HepG2 (cell line): Measurements from ENCODE around the gene PLEKHB1. TPM values are rescaled to one million over a fixed set of nuclear protein-coding genes. Genes with fewer than 3 reads are reported as not detected.

Experiments
- AKNA ChIP-seq: sonication (generic); formaldehyde crosslinking; IDR thresholded peaks from 2 replicates; pipeline ENCODE4 v1.4.0; 2020; ENCODE audit warnings: missing genetic modification reagents, borderline replicate concordance
- ATF6 ChIP-seq: sonication (generic); formaldehyde crosslinking; conservative IDR thresholded peaks from 2 replicates; pipeline ENCODE4 v1.4.0; 2020; ENCODE audit warnings: missing genetic modification reagents
- HOXA9 ChIP-seq: sonication (generic); formaldehyde crosslinking; IDR thresholded peaks from 2 replicates; pipeline ENCODE4 v1.8.1; 2022; ENCODE audit warnings: missing genetic modification reagents, mild to moderate bottlenecking, moderate library complexity, borderline replicate concordance
- KDM5A ChIP-seq: fragments of 200-600 bp; sonication (generic); IDR thresholded peaks from 2 replicates; pipeline ENCODE4 v1.7.0; 2018; ENCODE audit warnings: antibody characterized with exemption, mild to moderate bottlenecking, low read length, borderline replicate concordance
- NCOA2 ChIP-seq: sonication (generic); formaldehyde crosslinking; IDR thresholded peaks from 2 replicates; pipeline ENCODE4 v1.8.0; 2022; ENCODE audit warnings: inconsistent platforms
- PRMT3 ChIP-seq: sonication (generic); formaldehyde crosslinking; IDR thresholded peaks from 2 replicates; pipeline ENCODE4 v1.8.1; 2022; ENCODE audit warnings: low read depth, mild to moderate bottlenecking, moderate library complexity, missing genetic modification reagents, borderline replicate concordance
- REPIN1 ChIP-seq: sonication (generic); formaldehyde crosslinking; IDR thresholded peaks from 2 replicates; pipeline ENCODE4 v1.8.0; 2022; ENCODE audit warnings: missing genetic modification reagents, low read depth, mild to moderate bottlenecking, borderline replicate concordance
- ZNF225 ChIP-seq: sonication (generic); formaldehyde crosslinking; IDR thresholded peaks from 2 replicates; pipeline ENCODE4 v1.4.0; 2020; ENCODE audit warnings: mild to moderate bottlenecking, missing genetic modification reagents
- ZNF292 ChIP-seq: sonication (generic); formaldehyde crosslinking; IDR thresholded peaks from 2 replicates; pipeline ENCODE4 v1.8.1; 2022; ENCODE audit warnings: mild to moderate bottlenecking, low read depth, missing genetic modification reagents, borderline replicate concordance
- ZNF503 ChIP-seq: sonication (generic); formaldehyde crosslinking; IDR thresholded peaks from 2 replicates; pipeline ENCODE4 v1.4.0; 2020; ENCODE audit warnings: missing genetic modification reagents
- ZNF772 ChIP-seq: sonication (generic); formaldehyde crosslinking; IDR thresholded peaks from 2 replicates; pipeline ENCODE4 v1.5.0; 2020; ENCODE audit warnings: mild to moderate bottlenecking, missing genetic modification reagents
- ZSCAN20 ChIP-seq: sonication (generic); formaldehyde crosslinking; IDR thresholded peaks from 2 replicates; pipeline ENCODE4 v1.4.0; 2020; ENCODE audit warnings: missing genetic modification reagents, mild to moderate bottlenecking, borderline replicate concordance
- ZSCAN29 ChIP-seq: sonication (generic); formaldehyde crosslinking; conservative IDR thresholded peaks from 2 replicates; pipeline ENCODE4 v1.4.0; 2020; ENCODE audit warnings: mild to moderate bottlenecking, missing genetic modification reagents
- polyA plus RNA-seq, 8 experiments: library from polyadenylated mRNA; depleted of rRNA in 3 of 8; stranded (reverse) in 7 of 8; unstranded in 1 of 8; fragments of >200 nt; fragmentation: Illumina TruSeq in 4 of 8; extraction: Trizol in 4 of 8; gene quantifications; 2 replicates each; pipeline versions ENCODE4 v1.2.1 to v1.2.3, GENCODE V29; 2011 to 2016; ENCODE audit warnings: low read depth in 4 of 8, missing spikeins in 1 of 8, mixed read lengths in 1 of 8; ENCODE audit not compliant: insufficient read depth in 1 of 8
- total RNA-seq, 5 experiments: library from RNA; depleted of rRNA; stranded (reverse); fragments of >200 nt; fragmentation: Illumina TruSeq; extraction: Trizol; gene quantifications; 2 replicates each; pipeline ENCODE4 v1.2.3, GENCODE V29; 2016; ENCODE audit warnings: low read depth in 1 of 5
- TF ChIP-seq, protein P1 (sequence below): IDR thresholded peaks from 2 replicates; pipeline ENCODE4 v1.6.1; 2018; ENCODE audit warnings: missing genetic modification reagents
- TF ChIP-seq, protein P2 (sequence below): sonication (generic); formaldehyde crosslinking; IDR thresholded peaks from 2 replicates; pipeline ENCODE4 v1.4.0; 2020; ENCODE audit warnings: missing genetic modification reagents

Gene PLEKHB1
- total and polyA plus RNA-seq, 2 of the 13 experiments (the other 11 are each of a cell fraction or from before 2014, with no cell fraction given) = 68.0 to 99.3 TPM

DNA sequence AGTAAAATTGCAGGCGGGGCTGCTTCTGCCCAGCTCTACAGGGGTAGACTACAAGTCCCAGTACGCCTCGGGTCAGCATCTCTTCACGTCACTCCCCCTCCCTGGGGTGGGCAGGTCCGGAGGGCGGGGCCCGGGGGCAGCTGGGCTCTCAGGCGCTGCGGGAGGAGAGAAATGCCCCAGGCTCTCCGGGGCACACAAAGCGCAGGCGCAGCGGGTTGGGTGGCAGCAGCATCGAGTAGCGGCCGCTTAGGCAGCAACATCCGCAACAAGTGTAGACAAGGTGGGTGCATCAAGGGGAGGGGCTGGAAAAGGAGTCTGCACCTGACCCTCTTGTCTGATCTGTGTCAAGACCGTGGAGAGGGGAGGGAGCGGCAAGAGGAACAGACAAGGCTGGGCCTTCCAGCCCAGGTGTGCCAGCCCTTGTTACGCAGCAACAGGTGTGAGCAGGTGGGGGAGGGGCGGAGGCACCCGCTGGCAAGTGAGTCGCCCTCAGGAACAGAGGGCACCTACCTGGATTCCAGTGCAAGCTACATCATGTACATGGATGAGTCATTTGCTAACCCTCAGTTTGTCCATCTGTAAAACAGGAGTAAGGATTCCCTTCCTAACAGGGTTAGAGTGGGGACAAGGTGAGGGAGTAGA is 1.2 kb downstream of the PLEKHB1 start (continued):
- TF ChIP-seq PRMT3 (CRISPR knock-in tag) (no peak), REPIN1 (CRISPR knock-in tag) (no peak), ZNF503 (CRISPR knock-in tag) (no peak), ZNF772 (CRISPR knock-in tag) (no peak; the same call in 1 of the 2 replicates), ZSCAN20 (CRISPR knock-in tag) (no peak), HOXA9 (CRISPR knock-in tag) (no peak), AKNA (CRISPR knock-in tag) (no peak), ZNF292 (CRISPR knock-in tag) (no peak), NCOA2 (no peak), ATF6 (CRISPR knock-in tag) (no peak), KDM5A (no peak), ZNF225 (CRISPR knock-in tag) (peak; percentile 25; the same call in 1 of the 2 replicates), ZSCAN29 (CRISPR knock-in tag) (no peak)
- TF ChIP-seq, protein P1, sequence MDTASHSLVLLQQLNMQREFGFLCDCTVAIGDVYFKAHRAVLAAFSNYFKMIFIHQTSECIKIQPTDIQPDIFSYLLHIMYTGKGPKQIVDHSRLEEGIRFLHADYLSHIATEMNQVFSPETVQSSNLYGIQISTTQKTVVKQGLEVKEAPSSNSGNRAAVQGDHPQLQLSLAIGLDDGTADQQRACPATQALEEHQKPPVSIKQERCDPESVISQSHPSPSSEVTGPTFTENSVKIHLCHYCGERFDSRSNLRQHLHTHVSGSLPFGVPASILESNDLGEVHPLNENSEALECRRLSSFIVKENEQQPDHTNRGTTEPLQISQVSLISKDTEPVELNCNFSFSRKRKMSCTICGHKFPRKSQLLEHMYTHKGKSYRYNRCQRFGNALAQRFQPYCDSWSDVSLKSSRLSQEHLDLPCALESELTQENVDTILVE (CRISPR knock-in tag) = no peak
- TF ChIP-seq, protein P2, sequence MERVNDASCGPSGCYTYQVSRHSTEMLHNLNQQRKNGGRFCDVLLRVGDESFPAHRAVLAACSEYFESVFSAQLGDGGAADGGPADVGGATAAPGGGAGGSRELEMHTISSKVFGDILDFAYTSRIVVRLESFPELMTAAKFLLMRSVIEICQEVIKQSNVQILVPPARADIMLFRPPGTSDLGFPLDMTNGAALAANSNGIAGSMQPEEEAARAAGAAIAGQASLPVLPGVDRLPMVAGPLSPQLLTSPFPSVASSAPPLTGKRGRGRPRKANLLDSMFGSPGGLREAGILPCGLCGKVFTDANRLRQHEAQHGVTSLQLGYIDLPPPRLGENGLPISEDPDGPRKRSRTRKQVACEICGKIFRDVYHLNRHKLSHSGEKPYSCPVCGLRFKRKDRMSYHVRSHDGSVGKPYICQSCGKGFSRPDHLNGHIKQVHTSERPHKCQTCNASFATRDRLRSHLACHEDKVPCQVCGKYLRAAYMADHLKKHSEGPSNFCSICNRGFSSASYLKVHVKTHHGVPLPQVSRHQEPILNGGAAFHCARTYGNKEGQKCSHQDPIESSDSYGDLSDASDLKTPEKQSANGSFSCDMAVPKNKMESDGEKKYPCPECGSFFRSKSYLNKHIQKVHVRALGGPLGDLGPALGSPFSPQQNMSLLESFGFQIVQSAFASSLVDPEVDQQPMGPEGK (CRISPR knock-in tag) = peak; percentile 93
